Bronchial epithelial cell (primary cell): Measurements from ENCODE around the gene CAMK2G. TPM values are rescaled to one million over a fixed set of nuclear protein-coding genes. Genes with fewer than 3 reads are reported as not detected.

Experiments used
- DNase-seq: peaks from one replicate; pipeline ENCODE4 v3.0.0-alpha.2; 2010; ENCODE audit warnings: low read depth
- FAIRE-seq: peaks from 2 replicates; lab custom pipeline; 2011; peaks lifted over from hg19 to GRCh38; lab: Jason Lieb, UNC
- H3K27me3 ChIP-seq: 2 replicates; pipeline ENCODE4 v1.5.1; 2011; ENCODE audit warnings: low read length; ENCODE audit not compliant: control insufficient read depth, insufficient read depth
- H3K36me3 ChIP-seq: 2 replicates; pipeline ENCODE4 v1.5.1; 2011; ENCODE audit warnings: low read length; ENCODE audit not compliant: control insufficient read depth, insufficient read depth
- H3K4me3 ChIP-seq: 2 replicates; pipeline ENCODE4 v1.5.1; 2011; ENCODE audit warnings: mild to moderate bottlenecking, low read depth, low read length, control low read depth
- CTCF ChIP-seq: IDR thresholded peaks from 2 replicates; pipeline ENCODE4 v1.5.1; 2011; ENCODE audit warnings: mild to moderate bottlenecking, moderate library complexity, low read length, control low read depth, inconsistent platforms; ENCODE audit not compliant: insufficient read depth, severe bottlenecking
- total RNA-seq: library from RNA; depleted of rRNA; stranded (reverse); fragments of >200 nt; gene quantifications from 2 replicates; pipeline ENCODE4 v1.2.1, GENCODE V29; 2014

Gene CAMK2G
- total RNA-seq, 1 donor from 2014 or later, result 13.4 TPM

GRCh38 chr10:73865459-73866442 lies 8.6 kb downstream of the CAMK2G start:
- Histone ChIP-seq H3K27me3 (no peaks in the 10 kb centered on the region), H3K36me3 (peaks cover 3% of the 10 kb centered on the region), H3K4me3 (no peak overlapping the region)
- no peak for FAIRE-seq
- DNase-seq, result no peak
- TF ChIP-seq CTCF, result no peak

GRCh38 chr10:73865107-73865458 lies 9.3 kb downstream of the CAMK2G start:
- Histone ChIP-seq H3K36me3 (no peaks in the 10 kb centered on the region), H3K4me3 (no peak overlapping the region), H3K27me3 (no peaks in the 10 kb centered on the region)
- DNase-seq (no peak), FAIRE-seq (no peak)
- no peak for TF ChIP-seq CTCF

GRCh38 chr10:73864229-73864628 lies 10.1 kb downstream of the CAMK2G start:
- FAIRE-seq (no peak), DNase-seq (no peak)
- Histone ChIP-seq H3K36me3 (peaks cover 7% of the 10 kb centered on the region), H3K27me3 (no peaks in the 10 kb centered on the region), H3K4me3 (no peak overlapping the region)
- no peak for TF ChIP-seq CTCF

GRCh38 chr10:73863039-73863817 lies 11.1 kb downstream of the CAMK2G start:
- Histone ChIP-seq H3K4me3 (no peak overlapping the region), H3K36me3 (peaks cover 8% of the 10 kb centered on the region), H3K27me3 (no peaks in the 10 kb centered on the region)
- no peak for DNase-seq
- no peak for TF ChIP-seq CTCF
- no peak for FAIRE-seq

- FAIRE-seq, result no peak
- TF ChIP-seq CTCF, result no peak
- no peak overlapping the region for H3K4me3 ChIP-seq
- H3K36me3 ChIP-seq, result peaks cover 8% of the 10 kb centered on the region
- DNase-seq, result no peak
- no peaks in the 10 kb centered on the region for H3K27me3 ChIP-seq
Observed at GRCh38 chr10:73862011-73862410, 12.3 kb downstream of the CAMK2G start.
